ENCODE results near the gene C2CD3. TPM values are rescaled to one million over a fixed set of nuclear protein-coding genes. Genes with fewer than 3 reads are reported as not detected.

The C2CD3 gene
- total RNA-seq, 1 donor from 2014 or later = 25.2 TPM

GRCh38 chr11:74162681-74163467 is 7.9 kb downstream of the C2CD3 start:
- peak overlapping the region; percentile 38 for H3K27ac Mint-ChIP-seq (ENCODE audit: unreplicated experiment)
- DNase-seq (ENCODE audit: extremely low spot score, unreplicated experiment) = no peak
- H3K36me3 Mint-ChIP-seq (ENCODE audit: unreplicated experiment) = peaks cover 22% of the 10 kb centered on the region
- H3K9me3 Mint-ChIP-seq (ENCODE audit: unreplicated experiment) = no peaks in the 10 kb centered on the region
- peaks cover 11% of the 10 kb centered on the region for H3K4me1 Mint-ChIP-seq (ENCODE audit: unreplicated experiment)
- TF ChIP-seq CTCF (IDR thresholded peaks at IDR 0.05) = no peak
- no peak overlapping the region for H3K4me3 Mint-ChIP-seq (ENCODE audit: unreplicated experiment)
- H3K27me3 Mint-ChIP-seq (ENCODE audit: unreplicated experiment) = no peaks in the 10 kb centered on the region

GRCh38 chr11:74159642-74160041 is 11.2 kb downstream of the C2CD3 start:
- Mint-ChIP-seq H3K36me3 (ENCODE audit: unreplicated experiment) (peaks cover 17% of the 10 kb centered on the region), H3K27ac (ENCODE audit: unreplicated experiment) (no peak overlapping the region), H3K27me3 (ENCODE audit: unreplicated experiment) (no peaks in the 10 kb centered on the region)

GRCh38 chr11:74157169-74157568 is 13.6 kb downstream of the C2CD3 start:
- peaks cover 5% of the 10 kb centered on the region for H3K9me3 Mint-ChIP-seq (ENCODE audit: unreplicated experiment)
- peaks cover 23% of the 10 kb centered on the region for H3K36me3 Mint-ChIP-seq (ENCODE audit: unreplicated experiment)
- no peak for TF ChIP-seq CTCF (IDR thresholded peaks at IDR 0.05)
- no peak for DNase-seq (ENCODE audit: extremely low spot score, unreplicated experiment)
- peaks cover 3% of the 10 kb centered on the region for H3K4me1 Mint-ChIP-seq (ENCODE audit: unreplicated experiment)
- H3K4me3 Mint-ChIP-seq (ENCODE audit: unreplicated experiment) = no peak overlapping the region
- no peak overlapping the region for H3K27ac Mint-ChIP-seq (ENCODE audit: unreplicated experiment)
- H3K27me3 Mint-ChIP-seq (ENCODE audit: unreplicated experiment) = no peaks in the 10 kb centered on the region

More at GRCh38 chr11:74159642-74160041, 11.2 kb downstream of the C2CD3 start:
- H3K4me3 Mint-ChIP-seq (ENCODE audit: unreplicated experiment) = no peak overlapping the region
- H3K9me3 Mint-ChIP-seq (ENCODE audit: unreplicated experiment) = no peaks in the 10 kb centered on the region
- peaks cover 14% of the 10 kb centered on the region for H3K4me1 Mint-ChIP-seq (ENCODE audit: unreplicated experiment)
- DNase-seq (ENCODE audit: extremely low spot score, unreplicated experiment) = no peak
- TF ChIP-seq CTCF (IDR thresholded peaks at IDR 0.05) = no peak

GRCh38 chr11:74154620-74155281 is 16.1 kb downstream of the C2CD3 start:
- Mint-ChIP-seq H3K36me3 (ENCODE audit: unreplicated experiment) (peaks cover 15% of the 10 kb centered on the region), H3K27me3 (ENCODE audit: unreplicated experiment) (no peaks in the 10 kb centered on the region), H3K27ac (ENCODE audit: unreplicated experiment) (no peak overlapping the region), H3K9me3 (ENCODE audit: unreplicated experiment) (peaks cover 5% of the 10 kb centered on the region), H3K4me1 (ENCODE audit: unreplicated experiment) (peaks cover 3% of the 10 kb centered on the region), H3K4me3 (ENCODE audit: unreplicated experiment) (no peak overlapping the region)
- DNase-seq (ENCODE audit: extremely low spot score, unreplicated experiment) = no peak
- no peak for TF ChIP-seq CTCF (IDR thresholded peaks at IDR 0.05)

- no peak for TF ChIP-seq CTCF (IDR thresholded peaks at IDR 0.05)
- Mint-ChIP-seq H3K27me3 (ENCODE audit: unreplicated experiment) (no peaks in the 10 kb centered on the region), H3K36me3 (ENCODE audit: unreplicated experiment) (peaks cover 14% of the 10 kb centered on the region)
Observed at GRCh38 chr11:74153224-74153623, 17.6 kb downstream of the C2CD3 start.

More at GRCh38 chr11:74153224-74153623, 17.6 kb downstream of the C2CD3 start:
- Mint-ChIP-seq H3K27ac (ENCODE audit: unreplicated experiment) (no peak overlapping the region), H3K4me1 (ENCODE audit: unreplicated experiment) (peaks cover 8% of the 10 kb centered on the region), H3K9me3 (ENCODE audit: unreplicated experiment) (peaks cover 5% of the 10 kb centered on the region), H3K4me3 (ENCODE audit: unreplicated experiment) (no peak overlapping the region)
- no peak for DNase-seq (ENCODE audit: extremely low spot score, unreplicated experiment)

Measured in osteocyte (in vitro differentiated cells).